CD14-positive monocyte (primary cell): ENCODE measurements around the gene MTNR1A. TPM values are rescaled to one million over a fixed set of nuclear protein-coding genes. Genes with fewer than 3 reads are reported as not detected.

Experiments
- DNase-seq, 3 donors: peaks; one replicate each; pipeline ENCODE4 v3.0.0-alpha.2; 2011 to 2022
- H2AFZ ChIP-seq: 2 replicates; pipeline ENCODE4 v1.6.0; 2012; ENCODE audit warnings: mild to moderate bottlenecking, low read depth, low read length, inconsistent platforms; ENCODE audit not compliant: insufficient read depth, poor library complexity, severe bottlenecking
- H3K27ac ChIP-seq, 2 donors: 1 replicate in 1 of 2; 2 replicates in 1 of 2; pipeline ENCODE4 v1.5.1; 2012 to 2013; ENCODE audit warnings: low read length in 2 of 2, control low read depth in 1 of 2, inconsistent platforms in 1 of 2, low read depth in 1 of 2, mild to moderate bottlenecking in 1 of 2
- H3K27me3 ChIP-seq, 2 donors: one replicate each; pipeline versions ENCODE4 v1.6.0 to v1.6.1; 2011 to 2013; ENCODE audit warnings: low read length in 2 of 2; ENCODE audit not compliant: control insufficient read depth in 2 of 2, insufficient read depth in 2 of 2
- H3K36me3 ChIP-seq, 2 donors: replicated peaks in 1 of 2; 1 replicate in 1 of 2; 2 replicates in 1 of 2; pipeline versions ENCODE4 v1.5.1 to v1.6.1; 2012 to 2013; ENCODE audit warnings: low read length in 2 of 2, control low read depth in 1 of 2, inconsistent platforms in 1 of 2, mild to moderate bottlenecking in 1 of 2; ENCODE audit not compliant: insufficient read depth in 2 of 2, control insufficient read depth in 1 of 2
- H3K4me1 ChIP-seq, 2 donors: 1 replicate in 1 of 2; 2 replicates in 1 of 2; pipeline versions ENCODE4 v1.5.1 to v1.6.1; 2012 to 2013; ENCODE audit warnings: low read length in 2 of 2, control low read depth in 1 of 2, inconsistent platforms in 1 of 2, mild to moderate bottlenecking in 1 of 2, moderate library complexity in 1 of 2; ENCODE audit not compliant: insufficient read depth in 2 of 2, control insufficient read depth in 1 of 2
- H3K4me2 ChIP-seq: replicated peaks from 2 replicates; pipeline ENCODE3; 2012; ENCODE audit warnings: low read length, moderate library complexity, mild to moderate bottlenecking; ENCODE audit not compliant: poor library complexity, severe bottlenecking; ENCODE audit errors: extremely low read depth
- H3K4me3 ChIP-seq, 3 experiments: fragments of 200-600 bp in 1 of 3; sonication (generic) in 1 of 3; replicated peaks in 1 of 3; 1 replicate in 2 of 3; 2 replicates in 1 of 3; pipeline ENCODE4 v1.5.1; 2011 to 2013; ENCODE audit warnings: low read length in 3 of 3, mild to moderate bottlenecking in 3 of 3, control low read depth in 2 of 3, low read depth in 2 of 3, inconsistent platforms in 1 of 3, moderate library complexity in 1 of 3
- H3K79me2 ChIP-seq: 2 replicates; pipeline ENCODE4 v1.6.0; 2012; ENCODE audit warnings: mild to moderate bottlenecking, control low read depth, inconsistent platforms, low read length, moderate library complexity; ENCODE audit not compliant: insufficient read depth
- H3K9ac ChIP-seq: 2 replicates; pipeline ENCODE4 v1.6.0; 2017; ENCODE audit warnings: low read length, mild to moderate bottlenecking; ENCODE audit not compliant: insufficient read depth, poor library complexity, severe bottlenecking
- H3K9me3 ChIP-seq, 2 donors: replicated peaks in 1 of 2; 1 replicate in 1 of 2; 2 replicates in 1 of 2; pipeline versions ENCODE4 v1.5.1 to v1.6.1; 2012 to 2013; ENCODE audit warnings: low read length in 2 of 2, control low read depth in 1 of 2; ENCODE audit not compliant: control insufficient read depth in 1 of 2, insufficient read depth in 1 of 2
- H4K20me1 ChIP-seq: 2 replicates; pipeline ENCODE4 v1.6.0; 2012; ENCODE audit warnings: mild to moderate bottlenecking, low read length, control low read depth, moderate library complexity; ENCODE audit not compliant: insufficient read depth
- H3K27ac Mint-ChIP-seq, 7 donors: one replicate each; pipeline ENCODE4 v1.8.0; 2020; ENCODE audit warnings: mild to moderate bottlenecking in 7 of 7, mixed read lengths in 7 of 7, moderate library complexity in 6 of 7, inconsistent platforms in 2 of 7
- H3K27me3 Mint-ChIP-seq, 3 donors: one replicate each; pipeline ENCODE4 v1.8.0; 2021 to 2022; ENCODE audit warnings: low read depth in 3 of 3, mild to moderate bottlenecking in 3 of 3, mixed read lengths in 3 of 3, moderate library complexity in 3 of 3, inconsistent platforms in 1 of 3
- H3K36me3 Mint-ChIP-seq, 2 donors: one replicate each; pipeline ENCODE4 v1.8.0; 2020; ENCODE audit warnings: mixed read lengths in 2 of 2, inconsistent platforms in 1 of 2, mild to moderate bottlenecking in 1 of 2
- H3K4me1 Mint-ChIP-seq: one replicate; pipeline ENCODE4 v1.8.0; 2020; ENCODE audit warnings: mild to moderate bottlenecking, mixed read lengths
- H3K4me3 Mint-ChIP-seq, 2 donors: one replicate each; pipeline ENCODE4 v1.8.0; 2020; ENCODE audit warnings: mild to moderate bottlenecking in 2 of 2, mixed read lengths in 2 of 2, moderate library complexity in 1 of 2
- H3K9me3 Mint-ChIP-seq, 7 donors: one replicate each; pipeline ENCODE4 v1.8.0; 2020 to 2022; ENCODE audit warnings: mixed read lengths in 7 of 7, mild to moderate bottlenecking in 6 of 7, moderate library complexity in 6 of 7, inconsistent platforms in 2 of 7
- CTCF ChIP-seq: fragments of 200-600 bp; IDR thresholded peaks from one replicate; pipeline ENCODE4 v1.8.0; 2022; ENCODE audit warnings: antibody characterized with exemption, mild to moderate bottlenecking
- WGBS: methylation state at CpG from one replicate; pipeline ENCODE4 v1.1.5; 2013; ENCODE audit warnings: missing lambda C conversion rate; ENCODE audit not compliant: insufficient coverage; 5-methylcytosine and 5-hydroxymethylcytosine counted together
- intact Hi-C, 2 donors: fragments of 100-400 bp; cut with micrococcal nuclease; formaldehyde crosslinking; loops; one replicate each; pipeline versions ENCODE4 v1.15.0 to v1.15.1; 2023
- polyA plus RNA-seq, 3 donors: library from polyadenylated mRNA; depleted of rRNA in 1 of 3; unstranded in 2 of 3; stranded (reverse) in 1 of 3; fragments of 300-500 nt in 2 of 3; fragments of >200 nt in 1 of 3; fragmentation: Illumina TruSeq in 2 of 3; gene quantifications; 1 replicate in 2 of 3; 2 replicates in 1 of 3; pipeline ENCODE4 v1.2.3, GENCODE V29; 2012 to 2021

Gene MTNR1A
- polyA plus RNA-seq, 3 donors, result not detected

GRCh38 chr4:186563761-186564160, 8.4 kb upstream of the MTNR1A start:
- Histone ChIP-seq H3K36me3 (no peaks in the 10 kb centered on the region), H3K27me3 (no peaks in the 10 kb centered on the region), H3K4me2 (no peak overlapping the region), H3K4me1 (no peaks in the 10 kb centered on the region), H3K9ac (no peak overlapping the region), H3K4me3 (no peak overlapping the region), H2AFZ (no peak overlapping the region), H4K20me1 (no peaks in the 10 kb centered on the region), H3K9me3 (no peaks in the 10 kb centered on the region), H3K79me2 (no peaks in the 10 kb centered on the region), H3K27ac (no peak overlapping the region)
- Mint-ChIP-seq H3K27ac (no peak overlapping the region), H3K4me3 (no peak overlapping the region), H3K9me3 (peaks cover 0 to 11% (median 3%) of the 10 kb centered on the region in 7 donors), H3K36me3 (no peaks in the 10 kb centered on the region), H3K4me1 (no peaks in the 10 kb centered on the region), H3K27me3 (peaks cover 0 to 5% (median 5%) of the 10 kb centered on the region in 3 donors)
- 100% methylated on average over 5 of the region's 11 CpGs for WGBS
- TF ChIP-seq CTCF, result no peak
- intact Hi-C loops, result no loop called here
- no peak for DNase-seq

GRCh38 chr4:186561748-186562147, 6.4 kb upstream of the MTNR1A start:
- Histone ChIP-seq H3K4me1 (no peaks in the 10 kb centered on the region), H3K27ac (no peak overlapping the region), H3K36me3 (no peaks in the 10 kb centered on the region), H3K9ac (no peak overlapping the region), H2AFZ (no peak overlapping the region), H3K27me3 (no peaks in the 10 kb centered on the region), H3K4me3 (no peak overlapping the region), H3K9me3 (no peaks in the 10 kb centered on the region), H4K20me1 (no peaks in the 10 kb centered on the region), H3K79me2 (no peaks in the 10 kb centered on the region), H3K4me2 (no peak overlapping the region)
- no peak for DNase-seq
- no CpG with 5 or more reads among the region's 1 CpG for WGBS
- no peak for TF ChIP-seq CTCF
- Mint-ChIP-seq H3K27me3 (peaks cover 0 to 5% (median 3%) of the 10 kb centered on the region in 3 donors), H3K4me3 (no peak overlapping the region), H3K27ac (no peak overlapping the region), H3K4me1 (no peaks in the 10 kb centered on the region), H3K9me3 (peaks cover 0 to 12% (median 3%) of the 10 kb centered on the region in 7 donors), H3K36me3 (no peaks in the 10 kb centered on the region)
- intact Hi-C loops, result no loop called here
